Gastrocnemius medialis (tissue), 4 donors: ENCODE results near the gene NUDC. TPM values are rescaled to one million over a fixed set of nuclear protein-coding genes. Genes with fewer than 3 reads are reported as not detected.

Experiments
- ATAC-seq, 2 donors: fragments of 150-250 bp; one replicate each; pipeline ENCODE4 v1.9.1; 2016
- DNase-seq, 2 donors: peaks; one replicate each; pipeline ENCODE4 v3.0.0-alpha.2; 2019
- H3K27ac ChIP-seq, 4 donors: fragments of 200-600 bp; sonication (generic); 1 replicate in 1 of 4; 2 replicates in 3 of 4; pipeline ENCODE4 v1.5.1; 2016 to 2018; ENCODE audit warnings: mild to moderate bottlenecking in 2 of 4, moderate library complexity in 1 of 4
- H3K27me3 ChIP-seq, 3 donors: fragments of 200-600 bp; sonication (generic) in 2 of 3; 1 replicate in 1 of 3; 2 replicates in 2 of 3; pipeline versions ENCODE4 v1.5.1 to v1.6.0; 2016 to 2019; ENCODE audit warnings: mild to moderate bottlenecking in 1 of 3, moderate library complexity in 1 of 3
- H3K36me3 ChIP-seq, 2 donors: fragments of 200-600 bp; sonication (generic) in 1 of 2; one replicate each; pipeline ENCODE4 v1.5.1; 2017 to 2018
- H3K4me1 ChIP-seq, 2 donors: fragments of 200-600 bp; sonication (generic) in 1 of 2; one replicate each; pipeline ENCODE4 v1.5.1; 2016 to 2017; ENCODE audit warnings: mild to moderate bottlenecking in 2 of 2
- H3K4me3 ChIP-seq, 4 donors: fragments of 200-600 bp; sonication (generic) in 3 of 4; 1 replicate in 1 of 4; 2 replicates in 3 of 4; pipeline ENCODE4 v1.5.1; 2016 to 2019; ENCODE audit warnings: mild to moderate bottlenecking in 2 of 4
- H3K9me3 ChIP-seq, 3 donors: fragments of 200-600 bp; sonication (generic) in 2 of 3; 1 replicate in 1 of 3; 2 replicates in 2 of 3; pipeline ENCODE4 v1.5.1; 2016 to 2019
- POLR2A ChIP-seq, 2 donors: fragments of 450-650 bp; IDR thresholded peaks; one replicate each; pipeline ENCODE4 v1.6.1; 2017; ENCODE audit warnings: antibody characterized with exemption in 2 of 2, mild to moderate bottlenecking in 2 of 2, moderate library complexity in 2 of 2
- in situ Hi-C, 4 donors: fragments of 200-750 bp; cut with MboI; loops; one replicate each; pipeline versions ENCODE4 v1.15.0 to v1.8.0; 2017; ENCODE audit warnings: low sequenced_read_pairs in 4 of 4
- intact Hi-C: fragments of 100-400 bp; cut with DNase I; formaldehyde crosslinking; loops from one replicate; pipeline ENCODE4 v1.15.1; 2023; ENCODE audit warnings: low total_unique reads
- total RNA-seq, 4 donors: library from RNA; depleted of rRNA; stranded (reverse); fragments of >200 nt; gene quantifications; one replicate each; pipeline versions ENCODE4 v1.1.0 to v1.2.3, GENCODE V29; 2016
- TF ChIP-seq, protein P1 (sequence below), 5 experiments: fragments of 450-650 bp in 3 of 5; fragments of 200-600 bp in 2 of 5; sonication (generic) in 2 of 5; IDR thresholded peaks in 4 of 5; conservative IDR thresholded peaks in 1 of 5; 1 replicate in 4 of 5; 2 replicates in 1 of 5; pipeline ENCODE4 v1.5.1; 2016 to 2019; ENCODE audit warnings: antibody characterized with exemption in 5 of 5, mild to moderate bottlenecking in 3 of 5, moderate library complexity in 3 of 5

Gene NUDC
- total RNA-seq, 4 donors from 2014 or later: 39.9 to 83.5 (median 70.6) TPM

DNA sequence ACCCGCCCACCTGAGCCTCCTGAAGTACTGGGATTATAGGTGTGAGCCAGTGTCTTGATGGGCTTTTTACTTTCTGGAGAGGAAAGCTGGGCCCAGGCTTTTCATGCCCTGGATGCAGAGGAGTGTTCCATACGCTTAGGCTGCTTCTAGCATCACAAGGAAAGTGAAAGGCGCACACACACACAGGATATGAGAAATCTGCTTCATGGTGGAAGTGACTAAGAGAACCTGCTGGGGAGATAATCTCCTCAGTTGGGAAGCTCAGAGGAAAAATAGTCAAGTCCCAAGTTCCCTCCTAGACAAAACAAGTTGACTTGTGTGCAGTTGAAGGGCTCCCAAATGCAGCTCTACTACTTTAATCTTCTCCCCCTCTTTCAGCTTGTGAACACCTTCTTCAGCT is 2.2 kb downstream of the NUDC start:
- Histone ChIP-seq H3K9me3 (no peaks in the 10 kb centered on the region), H3K4me3 (no peak overlapping the region), H3K27me3 (no peaks in the 10 kb centered on the region), H3K4me1 (peaks cover 16 to 20% of the 10 kb centered on the region in 2 donors), H3K36me3 (peaks cover 0 to 29% of the 10 kb centered on the region in 2 donors), H3K27ac (no peak overlapping the region)
- in situ Hi-C loops (no loop called here), intact Hi-C loops (no loop called here)
- no peak for DNase-seq
- TF ChIP-seq, protein P1, sequence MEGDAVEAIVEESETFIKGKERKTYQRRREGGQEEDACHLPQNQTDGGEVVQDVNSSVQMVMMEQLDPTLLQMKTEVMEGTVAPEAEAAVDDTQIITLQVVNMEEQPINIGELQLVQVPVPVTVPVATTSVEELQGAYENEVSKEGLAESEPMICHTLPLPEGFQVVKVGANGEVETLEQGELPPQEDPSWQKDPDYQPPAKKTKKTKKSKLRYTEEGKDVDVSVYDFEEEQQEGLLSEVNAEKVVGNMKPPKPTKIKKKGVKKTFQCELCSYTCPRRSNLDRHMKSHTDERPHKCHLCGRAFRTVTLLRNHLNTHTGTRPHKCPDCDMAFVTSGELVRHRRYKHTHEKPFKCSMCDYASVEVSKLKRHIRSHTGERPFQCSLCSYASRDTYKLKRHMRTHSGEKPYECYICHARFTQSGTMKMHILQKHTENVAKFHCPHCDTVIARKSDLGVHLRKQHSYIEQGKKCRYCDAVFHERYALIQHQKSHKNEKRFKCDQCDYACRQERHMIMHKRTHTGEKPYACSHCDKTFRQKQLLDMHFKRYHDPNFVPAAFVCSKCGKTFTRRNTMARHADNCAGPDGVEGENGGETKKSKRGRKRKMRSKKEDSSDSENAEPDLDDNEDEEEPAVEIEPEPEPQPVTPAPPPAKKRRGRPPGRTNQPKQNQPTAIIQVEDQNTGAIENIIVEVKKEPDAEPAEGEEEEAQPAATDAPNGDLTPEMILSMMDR (IDR thresholded peaks at IDR 0.05 in 4 of 5, conservative IDR thresholded peaks at IDR 0.05 in 1 of 5): no peak
- TF ChIP-seq POLR2A (IDR thresholded peaks at IDR 0.05): no peak
- ATAC-seq: no peak

DNA sequence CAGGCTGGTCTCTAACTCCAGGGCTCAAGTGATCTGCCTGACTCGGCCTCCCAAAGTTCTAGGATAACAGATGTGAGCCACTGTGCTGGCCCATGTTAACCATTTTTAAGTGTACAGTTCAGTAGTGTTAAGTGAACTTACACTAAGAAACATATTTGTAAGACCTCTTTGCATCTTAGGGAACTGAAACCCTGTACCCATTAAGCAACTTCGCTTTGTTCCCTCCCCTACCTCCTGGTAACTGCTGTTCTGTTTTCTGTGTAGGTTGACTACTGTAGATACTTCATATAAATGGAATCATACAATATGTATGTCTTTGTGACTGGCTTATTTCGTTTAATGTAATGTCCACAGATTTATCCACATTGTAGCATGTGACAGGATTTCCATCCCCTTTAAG is 11.0 kb downstream of the NUDC start:
- H3K9me3 ChIP-seq: no peaks in the 10 kb centered on the region
- in situ Hi-C loops: no loop called here
- H3K4me1 ChIP-seq: no peaks in the 10 kb centered on the region
- peaks cover 2 to 36% of the 10 kb centered on the region in 2 donors for H3K36me3 ChIP-seq
- no peak overlapping the region for H3K27ac ChIP-seq
- TF ChIP-seq, protein P1 (IDR thresholded peaks at IDR 0.05 in 4 of 5, conservative IDR thresholded peaks at IDR 0.05 in 1 of 5): no peak
- TF ChIP-seq POLR2A (IDR thresholded peaks at IDR 0.05): no peak
- DNase-seq (no peak), ATAC-seq (no peak)
- intact Hi-C loops: no loop called here
- no peak overlapping the region for H3K4me3 ChIP-seq
- no peaks in the 10 kb centered on the region for H3K27me3 ChIP-seq

DNA sequence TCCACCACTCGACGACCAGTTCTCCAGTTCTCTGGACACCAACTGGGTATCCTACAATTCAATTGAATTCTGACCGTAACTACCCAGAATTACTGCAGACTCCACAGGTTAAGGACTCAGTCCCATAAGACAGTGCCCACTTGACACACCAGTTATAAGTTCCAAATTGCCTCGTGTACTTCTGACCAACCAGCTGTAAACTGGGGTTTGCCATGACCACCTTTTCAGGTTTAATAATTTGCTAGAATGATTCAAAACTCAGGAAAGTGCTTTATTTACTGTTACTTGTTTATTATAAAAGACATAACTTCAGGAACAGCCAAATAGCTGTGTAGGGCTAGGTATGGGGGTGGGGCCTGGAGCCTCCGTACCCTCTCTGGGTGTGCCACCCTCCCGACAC is 15.3 kb downstream of the NUDC start:
- Histone ChIP-seq H3K9me3 (no peaks in the 10 kb centered on the region), H3K36me3 (peaks cover 2 to 29% of the 10 kb centered on the region in 2 donors), H3K4me1 (no peaks in the 10 kb centered on the region), H3K27me3 (no peaks in the 10 kb centered on the region), H3K4me3 (no peak overlapping the region), H3K27ac (no peak overlapping the region)
- ATAC-seq: no peak
- in situ Hi-C loops (no loop called here), intact Hi-C loops (no loop called here)
- TF ChIP-seq POLR2A (IDR thresholded peaks at IDR 0.05): no peak
- TF ChIP-seq, protein P1 (IDR thresholded peaks at IDR 0.05 in 4 of 5, conservative IDR thresholded peaks at IDR 0.05 in 1 of 5): no peak
- no peak for DNase-seq

DNA sequence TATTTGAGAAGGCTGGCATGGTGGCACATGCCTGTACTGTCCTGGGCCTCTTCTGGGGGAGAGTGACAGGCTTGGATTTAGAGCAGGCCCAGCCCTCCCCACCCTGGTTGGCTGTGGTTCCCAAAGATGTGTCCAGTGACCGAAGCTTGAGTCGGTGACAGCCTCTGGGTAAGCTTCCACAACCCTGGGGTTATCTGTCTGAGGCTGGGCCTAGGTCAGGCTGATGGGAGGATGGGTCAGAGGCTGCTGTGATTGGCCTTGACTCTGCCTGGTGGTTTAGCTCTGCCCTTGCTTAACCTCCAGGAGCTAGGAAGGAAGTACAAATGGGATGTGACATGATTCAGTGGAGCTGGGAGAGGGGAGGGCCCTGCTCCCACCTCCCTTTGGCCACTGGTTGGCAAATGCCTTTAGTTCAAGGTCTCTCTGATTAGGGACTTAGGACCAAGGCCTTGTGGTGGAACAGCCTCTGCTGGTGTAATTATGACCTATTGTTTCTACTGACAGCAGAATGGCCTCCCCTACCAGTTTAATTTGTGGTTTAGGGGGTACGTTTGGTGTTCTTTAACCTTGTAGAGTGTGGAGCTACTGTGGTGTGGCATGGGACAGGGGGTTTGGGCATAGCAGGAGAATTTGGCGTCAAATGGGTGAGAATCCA is 16.6 kb downstream of the NUDC start:
- Histone ChIP-seq H3K4me3 (no peak overlapping the region), H3K36me3 (peaks cover 2 to 35% of the 10 kb centered on the region in 2 donors), H3K27me3 (no peaks in the 10 kb centered on the region), H3K4me1 (no peaks in the 10 kb centered on the region), H3K9me3 (no peaks in the 10 kb centered on the region), H3K27ac (no peak overlapping the region)
- in situ Hi-C loops: no loop called here
- intact Hi-C loops: no loop called here
- ATAC-seq (no peak), DNase-seq (no peak)
- TF ChIP-seq, protein P1 (IDR thresholded peaks at IDR 0.05 in 4 of 5, conservative IDR thresholded peaks at IDR 0.05 in 1 of 5): no peak
- TF ChIP-seq POLR2A (IDR thresholded peaks at IDR 0.05): no peak

DNA sequence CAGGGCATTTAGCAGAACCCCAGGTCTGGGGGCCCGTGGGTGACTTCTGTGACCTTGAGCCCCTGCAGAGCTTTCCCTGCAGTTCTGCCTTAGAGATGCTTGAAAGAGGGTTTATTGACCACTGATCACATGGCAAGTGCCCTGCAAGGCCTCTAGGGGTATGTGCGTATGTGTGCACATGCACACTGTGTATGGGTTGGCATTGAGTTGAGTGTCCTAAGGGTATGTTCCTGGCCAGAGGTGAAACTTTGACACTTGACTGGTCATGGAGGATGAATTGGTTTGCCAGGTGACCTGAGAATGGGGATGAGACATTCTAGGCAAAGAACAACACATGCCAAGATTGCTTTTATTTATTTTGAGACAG is 17.1 kb downstream of the NUDC start:
- DNase-seq (no peak), ATAC-seq (no peak)
- Histone ChIP-seq H3K4me3 (no peak overlapping the region), H3K27me3 (no peaks in the 10 kb centered on the region), H3K4me1 (no peaks in the 10 kb centered on the region), H3K9me3 (no peaks in the 10 kb centered on the region), H3K36me3 (peaks cover 2 to 38% of the 10 kb centered on the region in 2 donors), H3K27ac (no peak overlapping the region)
- no peak for TF ChIP-seq POLR2A (IDR thresholded peaks at IDR 0.05)
- TF ChIP-seq, protein P1 (IDR thresholded peaks at IDR 0.05 in 4 of 5, conservative IDR thresholded peaks at IDR 0.05 in 1 of 5): no peak
- in situ Hi-C loops (no loop called here), intact Hi-C loops (no loop called here)
